Endometrial microvascular endothelial cells (primary cell): ENCODE results near the gene GPR75. TPM values are rescaled to one million over a fixed set of nuclear protein-coding genes. Genes with fewer than 3 reads are reported as not detected.

Source experiments
- in situ Hi-C: cut with HindIII; loops from 2 replicates; pipeline ENCODE4 v1.10.0; 2017; ENCODE audit warnings: low sequenced_read_pairs, low pct_unique_long_range_greater_than_20kb; ENCODE audit errors: inconsistent ontology term
- total RNA-seq: library from RNA; depleted of rRNA; stranded (reverse); fragments of >200 nt; gene quantifications from one replicate; pipeline ENCODE4 v1.2.3, GENCODE V29; 2015; ENCODE audit errors: inconsistent ontology term

GPR75 gene
- total RNA-seq, 1 donor from 2014 or later = 3.3 TPM

GRCh38 chr2:53820048-53820447 lies 39.7 kb downstream of the GPR75 start:
- in situ Hi-C loops = no loop called here

GRCh38 chr2:53819634-53820033 lies 40.1 kb downstream of the GPR75 start:
- in situ Hi-C loops = no loop called here

- in situ Hi-C loops = no loop called here
These were observed 40.8 kb downstream of the GPR75 start for GRCh38 chr2:53818854-53819435.

- in situ Hi-C loops = no loop called here
These were observed 46.6 kb downstream of the GPR75 start for GRCh38 chr2:53813151-53813550.

GRCh38 chr2:53811601-53812000 lies 48.2 kb downstream of the GPR75 start:
- in situ Hi-C loops = no loop called here

Other genes starting within 250 kb of the GPR75 start
- 34.4 TPM for gene CHAC2, start 92.2 kb downstream of the GPR75 start, total RNA-seq
- 15.1 TPM for gene ASB3, start 73.0 kb downstream of the GPR75 start, total RNA-seq
- 37.4 TPM for gene ERLEC1, start 72.9 kb downstream of the GPR75 start, total RNA-seq
- 69.4 TPM for gene PSME4, start 111.0 kb upstream of the GPR75 start, total RNA-seq